ENCODE data around the gene DLG2.
A peak's percentile ranks its signal among the peaks of the same experiment; 100 is the strongest.
"Not testable (repeated sequence)": the region's sequence is repeated elsewhere in the genome, so short reads cannot be mapped to it uniquely, and the experiment has no call there.

The DLG2 gene

GRCh38 chr11:85627332-85627997 is at the start of gene DLG2:
TSS of gene DLG2 (minus strand) at chr11:85627344.
- no peak for DNase-seq

DNA sequence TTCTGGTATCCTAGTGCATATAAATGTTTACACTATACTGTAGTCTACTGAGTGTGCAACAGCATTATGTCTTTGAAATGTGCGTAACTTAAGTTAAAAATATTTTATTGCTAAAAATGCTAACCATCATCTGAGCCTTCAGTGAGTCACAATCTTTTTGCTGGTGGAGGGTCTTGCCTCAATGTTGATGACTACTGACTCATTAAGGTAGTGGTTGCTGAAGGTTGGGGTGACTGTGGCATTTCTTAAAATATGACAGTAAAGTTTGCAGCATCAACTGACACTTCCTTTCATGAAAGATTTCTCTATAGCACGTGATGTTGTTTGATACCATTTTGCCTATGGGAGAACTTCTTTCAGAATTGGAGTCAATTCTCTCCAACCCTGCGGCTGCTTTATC is 46.2 kb upstream of the DLG2 start:
- DNase-seq = no peak

GRCh38 chr11:85672105-85672902 is 45.2 kb upstream of the DLG2 start:
- no peak for DNase-seq

GRCh38 chr11:85670949-85671663 is 44.0 kb upstream of the DLG2 start:
- not testable (repeated sequence) for DNase-seq

GRCh38 chr11:85668157-85668556 is 41.0 kb upstream of the DLG2 start:
- DNase-seq = no peak

GRCh38 chr11:85666687-85667086 is 39.5 kb upstream of the DLG2 start:
- no peak for DNase-seq

GRCh38 chr11:85665733-85666132 is 38.6 kb upstream of the DLG2 start:
- no peak for DNase-seq

- DNase-seq = peak; percentile 77
Observed at GRCh38 chr11:85664615-85665481, 37.7 kb upstream of the DLG2 start, which contains the start of gene CREBZF. TSS of gene CREBZF (minus strand) at chr11:85665129. CDS start at chr11:85664875, 254 bp downstream.

DNA sequence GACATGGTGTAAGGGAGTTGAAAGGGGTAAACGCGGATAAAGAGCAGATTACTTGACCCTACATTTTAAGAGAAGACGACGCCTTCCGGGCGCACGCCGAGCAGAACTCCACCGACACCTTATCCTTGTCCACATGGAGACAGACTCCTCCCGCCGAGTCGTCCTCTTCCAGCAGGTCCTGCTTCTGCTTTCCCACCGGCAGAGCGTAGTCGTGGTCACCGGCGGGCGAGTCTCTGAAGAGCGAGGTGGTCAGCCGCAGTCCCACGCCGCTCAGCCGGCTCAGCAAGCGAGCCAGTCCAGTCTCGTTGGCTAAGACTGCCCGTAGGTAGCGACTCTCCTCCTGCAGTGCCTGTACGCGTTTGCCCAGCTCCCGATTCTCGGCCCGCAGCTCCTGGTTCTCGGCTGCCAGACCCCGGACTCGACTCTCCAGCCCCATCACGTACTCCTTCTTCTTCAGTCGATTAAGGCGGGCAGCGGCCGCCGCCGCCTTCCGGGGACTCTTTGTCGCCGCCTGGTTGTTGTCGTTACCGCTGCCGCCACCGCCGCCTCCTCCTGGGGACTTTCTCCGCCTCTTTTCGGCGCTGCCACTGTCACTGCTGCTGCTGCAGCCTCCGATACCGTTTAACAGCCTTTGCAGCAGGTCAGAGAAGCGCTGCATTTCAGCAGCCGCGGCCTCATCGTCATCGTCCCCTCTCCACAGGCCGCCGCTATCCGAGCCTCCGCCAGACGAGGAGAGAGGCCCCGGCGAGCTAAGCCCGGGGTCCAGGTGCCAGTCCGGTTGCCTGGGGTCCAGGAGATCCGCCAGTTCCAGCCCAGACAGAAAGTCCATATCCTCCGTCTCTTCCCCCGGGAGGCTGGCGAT is 36.8 kb upstream of the DLG2 start:
- DNase-seq = peak; percentile 5

- DNase-seq = no peak
Observed at GRCh38 chr11:85663080-85663752, 36.1 kb upstream of the DLG2 start.

- DNase-seq = no peak
Observed at GRCh38 chr11:85661972-85662664, 35.0 kb upstream of the DLG2 start.

GRCh38 chr11:85658180-85658579 is 31.0 kb upstream of the DLG2 start:
- no peak for DNase-seq

- no peak for DNase-seq
Observed at GRCh38 chr11:85656777-85657176, 29.6 kb upstream of the DLG2 start.

DNA sequence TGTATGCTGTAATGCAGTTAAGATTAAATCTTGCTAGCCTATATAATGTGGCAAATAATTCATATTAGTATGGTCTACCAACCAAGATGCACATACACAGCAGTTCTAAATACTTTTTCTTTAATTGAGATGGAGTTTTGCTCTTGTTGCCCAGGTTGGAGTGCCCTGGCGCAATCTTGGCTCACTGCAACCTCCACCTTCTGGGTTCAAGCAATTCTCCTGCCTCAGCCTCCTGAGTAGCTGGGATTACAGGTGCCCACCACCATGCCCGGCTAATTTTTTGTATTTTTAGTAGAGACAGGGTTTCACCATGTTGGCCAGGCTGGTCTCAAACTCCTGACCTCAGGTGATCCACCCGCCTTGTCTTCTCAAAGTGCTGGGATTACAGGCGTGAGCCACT is 27.2 kb upstream of the DLG2 start:
- DNase-seq = not testable (repeated sequence)

GRCh38 chr11:85652786-85653447 is 25.8 kb upstream of the DLG2 start:
- no peak for DNase-seq

DNA sequence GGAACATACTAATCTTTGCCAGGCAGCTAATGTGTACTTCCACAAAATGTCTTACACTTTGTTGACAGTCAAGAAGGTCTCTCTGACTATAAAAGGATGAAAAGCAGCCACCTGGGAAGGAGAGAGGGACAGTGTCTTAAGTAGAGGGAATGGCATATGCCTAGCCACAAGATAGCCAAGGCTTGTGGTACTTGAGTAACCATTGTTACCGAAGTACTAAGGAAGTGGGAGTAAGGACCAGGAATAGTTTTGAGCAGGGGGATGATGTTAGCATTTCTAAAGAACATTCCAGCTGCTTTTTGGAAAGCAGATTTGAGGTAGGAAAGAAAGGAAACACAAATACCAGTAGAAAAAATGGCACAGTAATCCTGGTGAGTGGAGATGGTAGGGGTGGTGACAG is 24.0 kb upstream of the DLG2 start:
- no peak for DNase-seq

- DNase-seq = peak; percentile 64
Observed at GRCh38 chr11:85647604-85648299, 20.6 kb upstream of the DLG2 start, which contains the start of gene TMEM126A. TSS of gene TMEM126A (plus strand) at chr11:85647967. CDS start at chr11:85650256, 2,289 bp downstream.

DNA sequence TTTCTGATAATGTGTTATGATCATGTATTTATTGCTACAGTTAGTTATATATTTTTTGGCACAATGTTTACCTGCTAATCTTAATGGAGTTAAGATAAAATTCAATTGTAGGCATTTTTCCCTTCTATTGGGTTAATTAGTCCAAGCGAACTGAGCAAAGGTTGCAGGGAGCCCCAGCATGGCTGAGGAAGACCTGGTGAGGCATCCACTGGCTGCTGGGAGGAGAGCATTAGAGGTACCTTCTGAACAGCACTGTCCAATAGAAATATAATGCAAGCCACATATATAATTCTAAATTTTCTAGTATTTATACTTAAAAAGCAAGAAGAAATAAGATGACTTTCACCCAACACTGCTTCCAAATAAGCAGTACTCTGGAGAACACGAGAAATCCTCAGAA is 19.9 kb upstream of the DLG2 start:
- no peak for DNase-seq

DNA sequence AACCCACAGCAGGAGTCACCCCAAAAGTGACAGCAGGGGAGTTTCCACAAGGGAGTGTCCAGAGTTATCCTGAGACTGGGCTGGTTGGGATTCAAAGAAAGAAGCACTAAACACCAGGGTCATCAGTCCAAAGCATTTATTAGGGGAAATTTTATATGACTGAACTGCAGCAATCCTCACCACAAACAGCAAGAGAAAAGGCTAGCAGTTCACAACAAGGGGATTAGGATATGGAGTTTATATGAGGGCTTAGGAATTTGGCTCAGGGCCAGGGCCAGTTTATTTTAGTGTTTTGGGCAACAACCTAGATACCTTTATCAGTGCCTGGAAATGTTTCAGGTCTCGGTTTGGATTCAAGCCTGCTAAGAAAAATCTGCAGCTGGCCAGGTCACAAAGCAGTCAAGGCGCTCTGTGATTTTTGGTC is 16.1 kb upstream of the DLG2 start:
- DNase-seq = no peak

Data from NCI-H1694 (cell line).